GM18861 (cell line): ENCODE data around the gene POLR1F.

Experiments
- ATAC-seq: cut with Tn5 transposase; IDR thresholded peaks from one replicate; pipeline ENCODE4 v1.9.1; 2021; ENCODE audit not compliant: unreplicated experiment

Gene POLR1F

GRCh38 chr7:19677180-19677579 lies 31.7 kb downstream of the POLR1F start:
- peak; percentile 87 for ATAC-seq

DNA sequence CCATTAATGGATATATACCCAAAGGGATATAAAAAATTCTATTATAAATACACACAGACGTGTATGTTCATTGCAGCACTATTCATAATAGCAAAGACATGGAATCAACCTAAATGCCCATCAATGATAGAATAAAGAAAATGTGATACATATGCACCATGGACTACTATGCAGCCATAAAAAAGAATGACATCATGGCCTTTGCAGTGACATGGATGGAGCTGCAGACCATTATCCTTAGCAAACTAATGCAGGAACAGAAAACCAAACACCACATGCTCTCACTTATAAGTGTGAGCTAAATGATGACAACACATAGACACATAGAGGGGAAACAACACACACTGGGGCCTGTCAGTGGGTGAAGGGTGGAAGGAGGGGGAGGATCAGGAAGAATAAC lies 33.0 kb downstream of the POLR1F start:
- no peak for ATAC-seq

DNA sequence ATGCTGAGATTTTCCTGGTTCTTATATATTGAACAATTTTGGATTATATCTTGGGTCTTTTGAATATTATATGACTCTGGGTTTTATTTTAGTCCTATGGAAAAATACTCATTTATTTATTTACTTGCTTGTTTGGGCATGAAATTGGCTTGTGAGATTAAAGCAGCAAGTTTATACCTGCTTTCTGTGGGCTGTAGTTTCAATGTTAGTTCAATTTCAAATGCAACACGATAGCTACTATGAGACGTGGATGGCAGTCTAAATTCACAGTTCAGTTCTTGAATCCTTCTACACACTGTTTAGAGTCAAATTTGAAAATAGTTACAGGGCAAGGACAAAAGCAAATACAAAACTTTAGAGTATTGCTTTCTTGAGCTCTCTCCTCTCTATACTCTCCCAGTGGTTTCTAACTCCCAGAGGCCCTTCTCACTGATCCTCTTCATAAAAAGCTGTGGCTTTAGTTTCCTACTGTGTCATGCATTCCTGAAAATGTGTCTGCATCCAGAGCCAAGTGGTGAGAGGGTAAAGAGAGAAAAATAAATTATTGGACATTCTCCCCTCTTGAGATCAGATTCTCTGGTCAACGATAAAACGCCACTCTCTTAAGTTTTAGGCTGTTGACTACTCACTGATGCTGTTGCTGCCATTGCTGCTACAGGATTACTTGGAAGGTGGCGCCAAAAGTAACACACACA lies 34.4 kb downstream of the POLR1F start:
- no peak for ATAC-seq

DNA sequence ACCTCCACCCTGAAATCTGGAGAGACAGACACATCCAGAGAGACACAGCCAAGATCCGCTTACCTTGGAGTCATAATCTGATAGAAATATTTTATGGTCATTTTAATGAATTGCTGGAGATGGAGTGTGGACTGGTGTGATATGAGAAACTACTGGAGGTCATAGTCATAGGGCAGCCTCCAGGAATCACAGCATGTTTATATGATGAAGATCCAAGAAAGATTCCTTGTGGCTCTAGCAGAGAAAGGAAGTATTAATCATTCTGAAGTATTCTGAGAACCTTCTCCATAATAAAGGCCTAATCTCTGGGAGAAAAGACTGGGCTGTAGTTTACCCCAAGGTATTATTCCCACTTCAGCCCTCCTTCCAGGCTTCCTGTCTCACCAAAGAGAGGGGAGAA lies 38.0 kb downstream of the POLR1F start:
- no peak for ATAC-seq

GRCh38 chr7:19665399-19666008 lies 43.3 kb downstream of the POLR1F start:
- ATAC-seq: peak; percentile 53

DNA sequence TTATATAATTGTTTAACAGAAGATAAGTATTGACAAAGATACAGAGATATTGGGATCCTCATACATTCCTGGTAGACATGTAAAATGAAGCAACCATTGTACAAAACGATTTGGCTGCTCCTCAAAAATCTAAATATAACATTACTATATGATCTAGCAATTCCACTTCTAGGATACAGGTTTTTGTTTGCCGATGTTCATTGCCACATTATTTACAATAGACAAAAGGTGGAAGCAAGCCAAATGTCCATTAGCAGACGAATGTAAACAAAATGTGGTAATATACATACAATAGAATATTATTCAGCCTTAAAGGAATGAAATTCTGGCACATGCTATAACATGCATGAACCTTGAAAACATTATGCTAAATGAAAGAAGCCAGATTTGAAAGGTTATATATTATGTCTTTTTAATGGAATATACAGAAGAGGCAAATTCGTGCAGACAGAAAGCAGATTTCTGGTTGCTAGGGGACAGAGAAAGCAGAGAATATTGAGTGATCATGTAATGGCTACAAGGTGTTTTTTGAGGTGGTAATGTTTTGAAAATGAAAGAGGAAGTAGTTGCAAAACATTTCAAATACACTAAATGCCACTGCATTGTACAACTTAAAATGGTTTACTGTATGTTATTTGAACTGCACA lies 44.9 kb downstream of the POLR1F start:
- ATAC-seq: peak; percentile 97

DNA sequence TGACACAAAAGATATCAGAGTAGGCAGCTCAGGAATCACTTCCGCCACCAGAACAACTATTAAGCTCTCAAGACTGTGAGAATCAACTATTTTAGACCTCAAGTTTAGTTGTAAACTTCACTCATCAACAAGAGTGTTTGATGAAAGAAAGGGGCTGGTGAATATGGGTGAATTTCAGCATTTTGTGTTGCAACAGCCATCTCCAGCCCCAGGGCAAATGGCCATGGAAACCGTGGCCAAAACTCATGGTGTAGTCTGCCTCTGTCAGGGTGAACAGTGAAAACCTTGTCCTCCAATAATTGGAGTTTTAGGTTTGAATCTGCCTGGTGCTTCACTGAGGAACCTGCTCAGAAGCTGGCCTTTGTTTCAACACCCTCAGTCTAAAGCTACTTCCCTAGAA lies 60.0 kb downstream of the POLR1F start:
- no peak for ATAC-seq
